H1 (cell line): Measurements from ENCODE around the gene PIK3R6. TPM values are rescaled to one million over a fixed set of nuclear protein-coding genes. Genes with fewer than 3 reads are reported as not detected.

ENCODE experiments used
- CTCF ChIA-PET: fragments of 300-600 bp; sonication (Branson Sonifier 250); formaldehyde crosslinking; loops from one replicate; lab custom pipeline; 2021; ENCODE audit not compliant: partially characterized antibody; lab: Charles Lee
- POLR2A ChIA-PET: fragments of 300-600 bp; sonication (Branson Sonifier 250); formaldehyde crosslinking; loops from one replicate; lab custom pipeline; 2021; ENCODE audit warnings: inconsistent platforms; ENCODE audit not compliant: partially characterized antibody; lab: Charles Lee
- DNase-seq, 2 experiments: peaks; one replicate each; pipeline versions ENCODE4 v3.0.0 to v3.0.0-alpha.2; 2010 to 2022; ENCODE audit warnings: low spot score in 2 of 2, low read depth in 1 of 2, mixed read lengths in 1 of 2
- FAIRE-seq: peaks from 2 replicates; lab custom pipeline; 2011; peaks lifted over from hg19 to GRCh38; lab: Jason Lieb, UNC
- H2AFZ ChIP-seq: 2 replicates; pipeline ENCODE4 v1.8.1; 2012; ENCODE audit warnings: low read length, inconsistent platforms
- H2AK5ac ChIP-seq: 2 replicates; pipeline ENCODE4 v1.6.1; 2013; ENCODE audit warnings: low read depth, low read length
- H2BK120ac ChIP-seq: replicated peaks from 2 replicates; pipeline ENCODE3; 2013; ENCODE audit warnings: low read depth, low read length, inconsistent platforms
- H2BK12ac ChIP-seq: 2 replicates; pipeline ENCODE4 v1.6.1; 2013; ENCODE audit warnings: low read depth, low read length
- H2BK15ac ChIP-seq: 2 replicates; pipeline ENCODE4 v1.6.1; 2013; ENCODE audit warnings: low read length
- H2BK20ac ChIP-seq: 2 replicates; pipeline ENCODE4 v1.6.1; 2013; ENCODE audit warnings: low read length
- H2BK5ac ChIP-seq: 2 replicates; pipeline ENCODE4 v1.6.1; 2013; ENCODE audit warnings: low read depth, low read length
- H3K14ac ChIP-seq: 2 replicates; pipeline ENCODE4 v1.6.1; 2013; ENCODE audit warnings: inconsistent platforms; ENCODE audit not compliant: insufficient read length
- H3K18ac ChIP-seq: 2 replicates; pipeline ENCODE4 v1.6.1; 2013; ENCODE audit warnings: low read length; ENCODE audit errors: extremely low read depth
- H3K23ac ChIP-seq: 2 replicates; pipeline ENCODE4 v1.6.1; 2013; ENCODE audit warnings: inconsistent platforms; ENCODE audit not compliant: insufficient read length
- H3K23me2 ChIP-seq: 2 replicates; pipeline ENCODE4 v1.6.1; 2013; ENCODE audit warnings: low read depth, low read length
- H3K27ac ChIP-seq: 2 replicates; pipeline ENCODE4 v1.6.1; 2011; ENCODE audit warnings: low read depth, low read length, inconsistent platforms
- H3K27me3 ChIP-seq, 4 experiments: replicated peaks in 1 of 4; 1 replicate in 1 of 4; 2 replicates in 3 of 4; pipeline versions ENCODE4 v1.6.1 to v1.8.1; 2011 to 2013; ENCODE audit warnings: low read length in 3 of 4, mild to moderate bottlenecking in 3 of 4, inconsistent platforms in 2 of 4, mixed read lengths in 2 of 4, moderate library complexity in 1 of 4; ENCODE audit not compliant: control insufficient read depth in 3 of 4, insufficient read depth in 3 of 4; ENCODE audit errors: extremely low read depth in 1 of 4
- H3K36me3 ChIP-seq, 4 experiments: 2 replicates each; pipeline versions ENCODE4 v1.6.1 to v1.8.1; 2011 to 2013; ENCODE audit warnings: mild to moderate bottlenecking in 4 of 4, low read length in 3 of 4, moderate library complexity in 2 of 4, control low read depth in 1 of 4, inconsistent platforms in 1 of 4; ENCODE audit not compliant: insufficient read depth in 4 of 4, control insufficient read depth in 2 of 4
- H3K4ac ChIP-seq: replicated peaks from 2 replicates; pipeline ENCODE3; 2013; ENCODE audit warnings: low read length, low read depth, mixed read lengths, inconsistent platforms; ENCODE audit not compliant: insufficient read length
- H3K4me1 ChIP-seq, 4 experiments: replicated peaks in 1 of 4; 1 replicate in 1 of 4; 2 replicates in 3 of 4; pipeline versions ENCODE4 v1.6.1 to v1.8.1; 2011 to 2013; ENCODE audit warnings: low read length in 3 of 4, inconsistent platforms in 2 of 4, mixed read lengths in 1 of 4; ENCODE audit not compliant: insufficient read depth in 4 of 4, control insufficient read depth in 3 of 4
- H3K4me2 ChIP-seq, 2 experiments: 2 replicates each; pipeline versions ENCODE4 v1.6.1 to v1.8.1; 2011 to 2013; ENCODE audit warnings: low read depth in 2 of 2, low read length in 2 of 2, control low read depth in 1 of 2, inconsistent platforms in 1 of 2, mild to moderate bottlenecking in 1 of 2; ENCODE audit not compliant: insufficient read depth in 1 of 2
- H3K4me3 ChIP-seq, 4 experiments: fragments of 200-600, 300-600 bp in 1 of 4; sonication (generic), shearing (Covaris generic), sonication (Bioruptor Twin) in 1 of 4; 2 replicates each; pipeline versions ENCODE4 v1.5.1 to v1.8.1; 2011 to 2016; ENCODE audit warnings: low read length in 4 of 4, low read depth in 3 of 4, control low read depth in 2 of 4, inconsistent platforms in 2 of 4, mild to moderate bottlenecking in 2 of 4, mixed read lengths in 1 of 4, moderate library complexity in 1 of 4; ENCODE audit not compliant: insufficient read depth in 2 of 4; ENCODE audit errors: extremely low read depth in 1 of 4
- H3K56ac ChIP-seq: replicated peaks from 2 replicates; pipeline ENCODE3; 2013; ENCODE audit warnings: low read depth, mild to moderate bottlenecking, mixed read lengths, low read length, inconsistent platforms; ENCODE audit not compliant: insufficient read length
- H3K79me1 ChIP-seq: 2 replicates; pipeline ENCODE4 v1.6.1; 2013; ENCODE audit warnings: low read depth, low read length, control low read depth
- H3K79me2 ChIP-seq, 2 experiments: 2 replicates each; pipeline versions ENCODE4 v1.6.1 to v1.8.1; 2012 to 2013; ENCODE audit warnings: low read length in 2 of 2, mild to moderate bottlenecking in 2 of 2, inconsistent platforms in 1 of 2; ENCODE audit not compliant: insufficient read depth in 2 of 2, control insufficient read depth in 1 of 2
- H3K9ac ChIP-seq, 4 experiments: replicated peaks in 1 of 4; 1 replicate in 1 of 4; 2 replicates in 3 of 4; pipeline versions ENCODE4 v1.6.1 to v1.8.1; 2011 to 2013; ENCODE audit warnings: low read depth in 3 of 4, low read length in 3 of 4, control low read depth in 2 of 4, mild to moderate bottlenecking in 2 of 4, moderate library complexity in 2 of 4, inconsistent platforms in 1 of 4; ENCODE audit errors: extremely low read depth in 1 of 4
- H3K9me3 ChIP-seq, 2 experiments: 2 replicates each; pipeline versions ENCODE4 v1.6.1 to v1.8.1; 2012 to 2013; ENCODE audit warnings: mild to moderate bottlenecking in 2 of 2, moderate library complexity in 2 of 2, control low read depth in 1 of 2, inconsistent platforms in 1 of 2, low read depth in 1 of 2, low read length in 1 of 2, mixed read lengths in 1 of 2; ENCODE audit not compliant: insufficient read depth in 2 of 2
- H4K20me1 ChIP-seq, 2 experiments: replicated peaks in 1 of 2; 2 replicates each; pipeline versions ENCODE3 to v1.8.1; 2011 to 2013; ENCODE audit warnings: inconsistent platforms in 2 of 2, low read length in 2 of 2, mild to moderate bottlenecking in 1 of 2; ENCODE audit not compliant: insufficient read depth in 2 of 2, control insufficient read depth in 1 of 2
- H4K5ac ChIP-seq: 2 replicates; pipeline ENCODE4 v1.6.1; 2013; ENCODE audit warnings: low read length, low read depth, mixed read lengths, inconsistent platforms; ENCODE audit not compliant: insufficient read length
- H4K8ac ChIP-seq: 2 replicates; pipeline ENCODE4 v1.8.0; 2013; ENCODE audit warnings: mild to moderate bottlenecking, moderate library complexity, low read length, inconsistent platforms; ENCODE audit not compliant: insufficient read depth; ENCODE audit errors: extremely low read depth
- H4K91ac ChIP-seq: replicated peaks from 2 replicates; pipeline ENCODE3; 2013; ENCODE audit warnings: low read length, mixed read lengths, inconsistent platforms; ENCODE audit not compliant: insufficient read length
- BCL11A ChIP-seq, 2 experiments: IDR thresholded peaks; one replicate each; pipeline ENCODE4 v1.6.1; 2011; ENCODE audit warnings: low read depth in 2 of 2, low read length in 2 of 2, mild to moderate bottlenecking in 2 of 2
- EGR1 ChIP-seq: IDR thresholded peaks from 2 replicates; pipeline ENCODE4 v1.6.1; 2011; ENCODE audit warnings: low read depth, low read length, borderline replicate concordance
- FOSL1 ChIP-seq: IDR thresholded peaks from 2 replicates; pipeline ENCODE4 v1.6.1; 2011; ENCODE audit warnings: mild to moderate bottlenecking, low read depth, low read length, moderate library complexity; ENCODE audit not compliant: insufficient read depth
- GABPA ChIP-seq: IDR thresholded peaks from 2 replicates; pipeline ENCODE4 v1.6.1; 2011; ENCODE audit warnings: mild to moderate bottlenecking, low read length, moderate library complexity, borderline replicate concordance; ENCODE audit not compliant: insufficient read depth
- JUN ChIP-seq: IDR thresholded peaks from 2 replicates; pipeline ENCODE4 v1.6.1; 2011; ENCODE audit warnings: low read depth, mild to moderate bottlenecking, improper control_type of control experiment, low read length
- POU5F1 ChIP-seq: IDR thresholded peaks from 2 replicates; pipeline ENCODE4 v1.6.1; 2011; ENCODE audit warnings: low read depth, mild to moderate bottlenecking, low read length, moderate library complexity
- RAD21 ChIP-seq, 2 experiments: IDR thresholded peaks in 1 of 2; conservative IDR thresholded peaks in 1 of 2; 2 replicates each; pipeline ENCODE4 v1.6.1; 2011; ENCODE audit warnings: low read depth in 2 of 2, low read length in 2 of 2, improper control_type of control experiment in 1 of 2, inconsistent platforms in 1 of 2, mild to moderate bottlenecking in 1 of 2, moderate library complexity in 1 of 2
- RBBP5 ChIP-seq: IDR thresholded peaks from 2 replicates; pipeline ENCODE4 v1.7.1; 2012; ENCODE audit warnings: low read depth, mild to moderate bottlenecking, inconsistent platforms, low read length, moderate library complexity, borderline replicate concordance
- SAP30 ChIP-seq: fragments of 300-600 bp; sonication (generic); IDR thresholded peaks from 2 replicates; pipeline ENCODE4 v1.7.1; 2012; ENCODE audit warnings: low read length, moderate library complexity, mild to moderate bottlenecking, inconsistent platforms; ENCODE audit not compliant: insufficient read depth, insufficient replicate concordance
- SP2 ChIP-seq: IDR thresholded peaks from 2 replicates; pipeline ENCODE4 v1.6.1; 2012; ENCODE audit warnings: mild to moderate bottlenecking, low read length, inconsistent platforms
- SP4 ChIP-seq: IDR thresholded peaks from 2 replicates; pipeline ENCODE4 v1.6.1; 2012; ENCODE audit warnings: low read length, inconsistent platforms
- SUZ12 ChIP-seq: fragments of 200-600 bp; sonication (generic); IDR thresholded peaks from 2 replicates; pipeline ENCODE4 v1.6.1; 2012; ENCODE audit warnings: mild to moderate bottlenecking, inconsistent platforms, low read length, moderate library complexity, mixed read lengths
- TAF7 ChIP-seq: optimal IDR thresholded peaks from 2 replicates; pipeline ENCODE3; 2011; ENCODE audit warnings: low read depth, mild to moderate bottlenecking, inconsistent platforms, low read length, moderate library complexity, borderline replicate concordance
- TEAD4 ChIP-seq: IDR thresholded peaks from 2 replicates; pipeline ENCODE4 v1.6.1; 2012; ENCODE audit warnings: low read depth, low read length, inconsistent platforms, mixed read lengths
- WGBS, 2 experiments: shearing (Covaris generic) in 1 of 2; methylation state at CpG; one replicate each; pipeline versions ENCODE4 v1.1.6 to v1.1.7; 2013 to 2015; ENCODE audit warnings: low lambda C conversion rate in 2 of 2, mixed read lengths in 2 of 2, inconsistent platforms in 1 of 2, low coverage in 1 of 2, missing lambda C conversion rate in 1 of 2; ENCODE audit not compliant: insufficient replicate concordance in 2 of 2, insufficient coverage in 1 of 2, insufficient read length in 1 of 2; ENCODE audit errors: extremely low coverage in 1 of 2, missing lambda C conversion rate in 1 of 2; 5-methylcytosine and 5-hydroxymethylcytosine counted together
- polyA plus RNA-seq, 7 experiments: library from polyadenylated mRNA; depleted of rRNA in 3 of 7; stranded (reverse) in 5 of 7; unstranded in 2 of 7; fragments of >200 nt in 5 of 7; fragments of 200-250 nt in 2 of 7; gene quantifications; 1 replicate in 5 of 7; 2 replicates in 1 of 7; 4 replicates in 1 of 7; pipeline versions ENCODE4 v1.2.1 to v1.2.3, GENCODE V29; 2011 to 2013; ENCODE audit warnings: missing spikeins in 2 of 7, mixed read lengths in 2 of 7
- total RNA-seq: library from RNA; stranded (reverse); fragmentation: NEBNext Ultra II Directional; extraction: Animal tissue kit (Norgen Biotek cat#: 25700); gene quantifications from 2 replicates; pipeline ENCODE4 v1.2.1, GENCODE V29; 2021

The PIK3R6 gene
- total and polyA plus RNA-seq, 2 of the 8 experiments (the other 6 are each of a cell fraction or from before 2014, with no cell fraction given), result 0.24 to 1.2 TPM

DNA sequence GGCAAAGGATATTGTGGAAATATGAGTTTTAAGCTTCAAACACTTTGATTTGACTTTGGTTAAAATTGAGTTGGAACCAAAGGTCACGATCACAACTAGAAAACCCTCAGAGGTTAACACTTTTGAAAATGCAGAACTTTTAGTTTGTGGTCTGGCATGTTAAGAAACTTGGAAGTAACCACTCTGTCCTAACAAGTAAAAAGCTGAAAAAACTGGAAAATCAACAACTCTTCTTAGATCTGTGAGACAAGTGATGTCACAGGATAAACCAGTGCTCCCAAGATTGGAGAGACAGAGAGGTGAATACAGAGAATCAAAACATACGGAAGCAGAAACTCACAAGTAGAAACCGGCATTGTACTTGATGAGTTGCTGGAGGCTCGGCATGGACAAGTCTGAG lies 85.7 kb downstream of the PIK3R6 start:
- Histone ChIP-seq H2BK15ac (no peak overlapping the region), H4K91ac (no peak overlapping the region), H4K8ac (no peak overlapping the region), H3K27me3 (no peaks in the 10 kb centered on the region; a peak in 2 of 7 replicates), H3K79me1 (no peaks in the 10 kb centered on the region), H3K36me3 (no peaks in the 10 kb centered on the region), H3K14ac (no peak overlapping the region), H3K23me2 (no peaks in the 10 kb centered on the region), H3K27ac (peak overlapping the region; percentile 7; the same call in 1 of the 2 replicates), H3K4me1 (peaks cover 0 to 1% (median 0%) of the 10 kb centered on the region in 4 experiments; a peak in 1 of 7 replicates), H4K20me1 (no peaks in the 10 kb centered on the region), H3K4me3 (no peak overlapping the region), H3K23ac (no peak overlapping the region), H3K79me2 (no peaks in the 10 kb centered on the region), H3K9ac (no peak overlapping the region), H3K4ac (no peak overlapping the region), H3K56ac (no peak overlapping the region), H2BK20ac (no peak overlapping the region), H2BK5ac (no peak overlapping the region), H2BK12ac (no peak overlapping the region), H3K18ac (no peak overlapping the region), H2AFZ (peak overlapping the region; percentile 18; the same call in 1 of the 2 replicates), H2BK120ac (no peak overlapping the region), H2AK5ac (no peak overlapping the region), H3K9me3 (no peaks in the 10 kb centered on the region), H3K4me2 (no peak overlapping the region), H4K5ac (no peak overlapping the region)
- CTCF ChIA-PET, result interaction anchor here (1.1 to 2.1 kb wide), 2 partner anchors 14 to 29 kb away, joined by 3 to 8 read pairs; no protein-coding TSS in a partner anchor
- POLR2A ChIA-PET, result no interaction called here
- DNase-seq, result no peak
- no peak for FAIRE-seq
- 89% methylated on average over 4 of the region's 4 CpGs; no CpG with 5 or more reads in 1 of the 2 experiments for WGBS, 2 experiments
- TF ChIP-seq SP4, result no peak
- no peak for TF ChIP-seq SP2
- no peak for TF ChIP-seq FOSL1
- TF ChIP-seq POU5F1, result no peak
- TF ChIP-seq JUN, result no peak
- TF ChIP-seq SUZ12, result no peak
- TF ChIP-seq SAP30, result no peak
- TF ChIP-seq RAD21 (IDR thresholded peaks at IDR 0.05 in 1 of 2, conservative IDR thresholded peaks at IDR 0.05 in 1 of 2; ENCODE audit: low read depth in 2 of 2, low read length in 2 of 2), result no peak
- TF ChIP-seq BCL11A (IDR thresholded peaks at IDR 0.05; ENCODE audit: low read depth in 2 of 2, low read length in 2 of 2), result no peak
- TF ChIP-seq RBBP5, result no peak
- no peak for TF ChIP-seq GABPA
- no peak for TF ChIP-seq TAF7
- no peak for TF ChIP-seq TEAD4
- TF ChIP-seq EGR1, result no peak
